HepG2 (cell line): ENCODE measurements around the gene GNRHR. TPM values are rescaled to one million over a fixed set of nuclear protein-coding genes. Genes with fewer than 3 reads are reported as not detected.

Experiments used
- ATAC-seq: fragments of 200-7000 bp; cut with Tn5 transposase; 3 replicates; pipeline ENCODE4 v1.9.1; 2020; ENCODE audit warnings: mild to moderate bottlenecking, moderate library complexity
- BruUV-seq: library from RNA; stranded (reverse); fragments of 400-500 nt; replicated peaks from 2 replicates; lab custom pipeline; 2021; lab: Mats Ljungman, UMichigan
- CTCF ChIA-PET: fragments of 300-600 bp; formaldehyde crosslinking; extraction: SDS; loops from one replicate; lab custom pipeline; 2021; ENCODE audit warnings: low total read pairs, inconsistent platforms, low intra/inter-chr PET ratio; lab: Yijun Ruan, JAX
- POLR2A ChIA-PET: fragments of 350-600 bp; sonication (Branson Sonifier 250); formaldehyde crosslinking; loops from one replicate; lab custom pipeline; 2020; ENCODE audit warnings: antibody characterized with exemption, inconsistent platforms; lab: Yijun Ruan, JAX
- DNase-seq: peaks from one replicate; pipeline ENCODE4 v3.0.0-alpha.2; 2015; ENCODE audit warnings: low spot score
- FAIRE-seq: peaks from 3 replicates; lab custom pipeline; 2011; peaks lifted over from hg19 to GRCh38; lab: Jason Lieb, UNC
- H2AFZ ChIP-seq: one replicate; pipeline ENCODE4 v1.6.1; 2011; ENCODE audit warnings: low read length, inconsistent platforms
- H3K27ac ChIP-seq: fragments of 300-600 bp; 3 replicates; pipeline ENCODE4 v1.8.0; 2011; ENCODE audit warnings: mixed run types, mild to moderate bottlenecking, mixed read lengths, low read length, inconsistent platforms; ENCODE audit not compliant: insufficient read depth; ENCODE audit errors: extremely low read length
- H3K27me3 ChIP-seq, 2 experiments: fragments of 200-600 bp in 1 of 2; 2 replicates in 1 of 2; 3 replicates in 1 of 2; pipeline versions ENCODE4 v1.6.0 to v1.8.0; 2011; ENCODE audit warnings: low read length in 2 of 2, mild to moderate bottlenecking in 2 of 2, moderate library complexity in 2 of 2, inconsistent platforms in 1 of 2; ENCODE audit not compliant: insufficient read depth in 2 of 2, control insufficient read depth in 1 of 2
- H3K36me3 ChIP-seq, 2 experiments: fragments of 200-600 bp in 1 of 2; replicated peaks in 1 of 2; 2 replicates in 1 of 2; 3 replicates in 1 of 2; pipeline versions ENCODE4 v1.5.1 to v1.8.0; 2011; ENCODE audit warnings: low read length in 2 of 2, inconsistent platforms in 1 of 2; ENCODE audit not compliant: insufficient read depth in 2 of 2, control insufficient read depth in 1 of 2
- H3K4me1 ChIP-seq: 2 replicates; pipeline ENCODE4 v1.5.1; 2012; ENCODE audit warnings: low read length, inconsistent platforms; ENCODE audit not compliant: insufficient read depth
- H3K4me2 ChIP-seq: 2 replicates; pipeline ENCODE4 v1.6.0; 2011; ENCODE audit warnings: low read depth, low read length, inconsistent platforms
- H3K4me3 ChIP-seq, 3 experiments: fragments of 200-600 bp in 1 of 3; sonication (generic), shearing (Covaris generic) in 1 of 3; replicated peaks in 1 of 3; 2 replicates each; pipeline ENCODE4 v1.5.1; 2011 to 2016; ENCODE audit warnings: low read length in 3 of 3, inconsistent platforms in 2 of 3, low read depth in 2 of 3, mild to moderate bottlenecking in 2 of 3, control low read depth in 1 of 3, mixed read lengths in 1 of 3; ENCODE audit not compliant: insufficient read depth in 1 of 3
- H3K79me2 ChIP-seq: one replicate; pipeline ENCODE4 v1.6.1; 2011; ENCODE audit warnings: low read length, inconsistent platforms; ENCODE audit not compliant: insufficient read depth
- H3K9ac ChIP-seq: 2 replicates; pipeline ENCODE4 v1.6.0; 2011; ENCODE audit warnings: mild to moderate bottlenecking, low read depth, low read length, inconsistent platforms; ENCODE audit not compliant: insufficient read depth
- H3K9me3 ChIP-seq: 2 replicates; pipeline ENCODE4 v1.5.1; 2012; ENCODE audit warnings: mild to moderate bottlenecking, low read length
- H4K20me1 ChIP-seq: 2 replicates; pipeline ENCODE4 v1.6.0; 2011; ENCODE audit warnings: inconsistent platforms, mild to moderate bottlenecking, low read length, moderate library complexity; ENCODE audit not compliant: insufficient read depth
- CEBPB ChIP-seq: IDR thresholded peaks from 2 replicates; pipeline ENCODE4 v1.6.1; 2011; ENCODE audit warnings: low read depth, low read length, improper control_type of control experiment, borderline replicate concordance
- ELF3 ChIP-seq: IDR thresholded peaks from 2 replicates; pipeline ENCODE4 v1.6.1; 2016; ENCODE audit warnings: missing genetic modification reagents, missing compliant biosample characterization
- GATA4 ChIP-seq: sonication (generic); IDR thresholded peaks from 2 replicates; pipeline ENCODE4 v1.6.1; 2016; ENCODE audit warnings: antibody characterized with exemption, low read depth, borderline replicate concordance
- MAF1 ChIP-seq: sonication (generic); formaldehyde crosslinking; IDR thresholded peaks from 2 replicates; pipeline ENCODE4 v1.5.0; 2020; ENCODE audit warnings: missing genetic modification reagents, borderline replicate concordance
- MYNN ChIP-seq: sonication (generic); formaldehyde crosslinking; IDR thresholded peaks from 2 replicates; pipeline ENCODE4 v1.4.0; 2020; ENCODE audit warnings: mild to moderate bottlenecking, low read depth, missing genetic modification reagents
- PHF8 ChIP-seq: sonication (generic); formaldehyde crosslinking; IDR thresholded peaks from 2 replicates; pipeline ENCODE4 v1.5.0; 2020; ENCODE audit warnings: missing genetic modification reagents
- PRPF4 ChIP-seq: fragments of 200-400 bp; formaldehyde crosslinking; IDR thresholded peaks from 2 replicates; pipeline ENCODE4 v1.6.1; 2016; ENCODE audit warnings: low read length, low read depth; ENCODE audit not compliant: poor library complexity, severe bottlenecking
- SOX5 ChIP-seq: IDR thresholded peaks from 2 replicates; pipeline ENCODE4 v1.6.1; 2016; ENCODE audit warnings: borderline replicate concordance
- ZBTB21 ChIP-seq: sonication (generic); formaldehyde crosslinking; IDR thresholded peaks from 2 replicates; pipeline ENCODE4 v1.4.0; 2020; ENCODE audit warnings: missing genetic modification reagents
- ZNF30 ChIP-seq: sonication (generic); formaldehyde crosslinking; IDR thresholded peaks from 2 replicates; pipeline ENCODE4 v1.5.0; 2020; ENCODE audit warnings: mild to moderate bottlenecking, missing genetic modification reagents
- ZNF33B ChIP-seq: sonication (generic); formaldehyde crosslinking; IDR thresholded peaks from 2 replicates; pipeline ENCODE4 v1.5.1; 2020; ENCODE audit warnings: mild to moderate bottlenecking, missing genetic modification reagents
- ZNF556 ChIP-seq: sonication (generic); formaldehyde crosslinking; IDR thresholded peaks from 2 replicates; pipeline ENCODE4 v1.4.0; 2020; ENCODE audit warnings: mild to moderate bottlenecking, missing genetic modification reagents, borderline replicate concordance
- ZNF616 ChIP-seq: sonication (generic); formaldehyde crosslinking; IDR thresholded peaks from 2 replicates; pipeline ENCODE4 v1.5.0; 2020; ENCODE audit warnings: low read depth, mild to moderate bottlenecking, missing genetic modification reagents
- WGBS: methylation state at CpG from one replicate; pipeline ENCODE4 v1.1.6; 2017; ENCODE audit warnings: low lambda C conversion rate; 5-methylcytosine and 5-hydroxymethylcytosine counted together
- in situ Hi-C: cut with HindIII; loops from 2 replicates; pipeline ENCODE4 v1.10.0; 2017; ENCODE audit warnings: low pct_unique_long_range_greater_than_20kb; ENCODE audit not compliant: extremely low pct_ligation_motif_present
- intact Hi-C: fragments of 100-400 bp; cut with micrococcal nuclease; formaldehyde crosslinking; loops from one replicate; pipeline ENCODE4 v1.10.0; 2022; ENCODE audit not compliant: unreplicated experiment
- polyA plus RNA-seq, 8 experiments: library from polyadenylated mRNA; depleted of rRNA in 3 of 8; stranded (reverse) in 7 of 8; unstranded in 1 of 8; fragments of >200 nt; fragmentation: Illumina TruSeq in 4 of 8; extraction: Trizol in 4 of 8; gene quantifications; 2 replicates each; pipeline versions ENCODE4 v1.2.1 to v1.2.3, GENCODE V29; 2011 to 2016; ENCODE audit warnings: low read depth in 4 of 8, missing spikeins in 1 of 8, mixed read lengths in 1 of 8; ENCODE audit not compliant: insufficient read depth in 1 of 8
- total RNA-seq, 5 experiments: library from RNA; depleted of rRNA; stranded (reverse); fragments of >200 nt; fragmentation: Illumina TruSeq; extraction: Trizol; gene quantifications; 2 replicates each; pipeline ENCODE4 v1.2.3, GENCODE V29; 2016; ENCODE audit warnings: low read depth in 1 of 5
- TF ChIP-seq, protein P1 (sequence below): sonication (generic); formaldehyde crosslinking; IDR thresholded peaks from 2 replicates; pipeline ENCODE4 v1.8.0; 2022; ENCODE audit warnings: missing genetic modification reagents, mild to moderate bottlenecking, borderline replicate concordance

GNRHR gene
- total and polyA plus RNA-seq, 2 of the 13 experiments (the other 11 are each of a cell fraction or from before 2014, with no cell fraction given), result not detected

DNA sequence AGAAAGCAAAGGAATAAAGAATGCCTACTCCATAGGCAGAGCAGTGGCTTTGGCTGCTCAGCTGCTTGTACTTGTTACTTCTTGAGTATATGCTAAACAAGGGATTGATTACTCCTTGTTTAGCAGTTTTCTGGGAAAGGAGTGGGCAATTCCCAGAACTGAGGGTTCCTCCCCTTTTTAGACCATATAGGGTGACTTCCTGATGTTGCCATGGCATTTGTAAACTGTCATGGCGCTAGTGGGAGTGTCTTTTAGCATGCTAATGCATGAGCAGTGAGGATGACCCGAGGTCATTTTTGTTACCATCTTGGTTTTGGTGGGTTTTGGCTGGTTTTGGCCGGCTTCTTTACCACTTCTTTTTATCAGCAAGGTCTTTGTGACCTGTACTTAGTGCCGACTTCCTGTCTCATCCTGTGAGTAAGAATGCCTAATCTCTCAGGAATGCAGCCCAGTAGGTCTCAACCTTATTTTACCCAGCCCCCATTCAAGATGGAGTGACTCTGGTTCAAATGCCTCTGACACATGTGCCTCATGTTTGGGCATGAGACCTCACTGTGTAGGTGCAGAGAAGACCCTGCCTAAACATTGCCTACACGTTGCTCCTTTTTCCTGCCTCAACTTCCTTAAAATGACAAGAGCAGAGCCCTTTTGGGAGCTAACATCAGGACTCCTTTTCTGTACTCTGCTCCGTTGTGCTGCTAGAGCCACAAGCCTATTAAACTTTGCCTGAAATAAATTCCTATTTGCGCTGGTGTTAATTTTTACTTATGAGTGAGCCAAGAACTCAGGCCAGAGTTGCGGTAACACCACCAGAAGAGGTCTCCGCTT lies 32.2 kb downstream of the GNRHR start:
- Histone ChIP-seq H4K20me1 (no peaks in the 10 kb centered on the region), H3K79me2 (no peaks in the 10 kb centered on the region), H2AFZ (no peak overlapping the region), H3K27ac (no peak overlapping the region), H3K4me1 (no peaks in the 10 kb centered on the region), H3K9ac (no peak overlapping the region), H3K36me3 (peaks cover 5 to 14% of the 10 kb centered on the region in 2 experiments; a peak in 3 of 5 replicates), H3K27me3 (no peaks in the 10 kb centered on the region), H3K9me3 (peaks cover 3% of the 10 kb centered on the region), H3K4me2 (no peak overlapping the region), H3K4me3 (no peak overlapping the region)
- BruUV-seq, result no TSS peak
- DNase-seq (no peak), FAIRE-seq (no peak), ATAC-seq (no peak)
- TF ChIP-seq PRPF4, result no peak
- no peak for TF ChIP-seq CEBPB
- no peak for TF ChIP-seq MAF1 (CRISPR knock-in tag)
- TF ChIP-seq ZBTB21, result no peak
- TF ChIP-seq ELF3 (CRISPR knock-in tag), result no peak
- TF ChIP-seq SOX5 (CRISPR knock-in tag), result no peak
- TF ChIP-seq, protein P1, sequence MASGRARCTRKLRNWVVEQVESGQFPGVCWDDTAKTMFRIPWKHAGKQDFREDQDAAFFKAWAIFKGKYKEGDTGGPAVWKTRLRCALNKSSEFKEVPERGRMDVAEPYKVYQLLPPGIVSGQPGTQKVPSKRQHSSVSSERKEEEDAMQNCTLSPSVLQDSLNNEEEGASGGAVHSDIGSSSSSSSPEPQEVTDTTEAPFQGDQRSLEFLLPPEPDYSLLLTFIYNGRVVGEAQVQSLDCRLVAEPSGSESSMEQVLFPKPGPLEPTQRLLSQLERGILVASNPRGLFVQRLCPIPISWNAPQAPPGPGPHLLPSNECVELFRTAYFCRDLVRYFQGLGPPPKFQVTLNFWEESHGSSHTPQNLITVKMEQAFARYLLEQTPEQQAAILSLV, result no peak
- no peak for TF ChIP-seq ZNF616 (CRISPR knock-in tag)
- TF ChIP-seq ZNF30 (CRISPR knock-in tag), result no peak
- no peak for TF ChIP-seq ZNF33B
- TF ChIP-seq MYNN (CRISPR knock-in tag), result no peak
- no peak for TF ChIP-seq PHF8
- no peak for TF ChIP-seq ZNF556 (CRISPR knock-in tag)
- no peak for TF ChIP-seq GATA4
- in situ Hi-C loops (no loop called here), intact Hi-C loops (no loop called here)
- POLR2A ChIA-PET, result no interaction called here
- 96% methylated on average over 9 of the region's 9 CpGs for WGBS
- CTCF ChIA-PET, result no interaction called here
